GM20431 (cell line): ENCODE results near the gene PKMYT1.

ENCODE experiments used
- in situ Hi-C: fragments of 300-500 bp; cut with MseI, MboI; formaldehyde crosslinking; loops from one replicate; pipeline ENCODE4 v1.15.0; 2020; ENCODE audit warnings: low sequenced_read_pairs; ENCODE audit not compliant: unreplicated experiment

The PKMYT1 gene

GRCh38 chr16:3019594-3020246 is 39.5 kb upstream of the PKMYT1 start:
- in situ Hi-C loops, result no loop called here

- in situ Hi-C loops, result no loop called here
Measured at GRCh38 chr16:3017794-3018506, 37.7 kb upstream of the PKMYT1 start, which contains the start of gene CLDN6. Gene CLDN6, minus strand, starts transcription at chr16:3018183. Its CDS starts 2,162 bp downstream, at chr16:3016021.

DNA sequence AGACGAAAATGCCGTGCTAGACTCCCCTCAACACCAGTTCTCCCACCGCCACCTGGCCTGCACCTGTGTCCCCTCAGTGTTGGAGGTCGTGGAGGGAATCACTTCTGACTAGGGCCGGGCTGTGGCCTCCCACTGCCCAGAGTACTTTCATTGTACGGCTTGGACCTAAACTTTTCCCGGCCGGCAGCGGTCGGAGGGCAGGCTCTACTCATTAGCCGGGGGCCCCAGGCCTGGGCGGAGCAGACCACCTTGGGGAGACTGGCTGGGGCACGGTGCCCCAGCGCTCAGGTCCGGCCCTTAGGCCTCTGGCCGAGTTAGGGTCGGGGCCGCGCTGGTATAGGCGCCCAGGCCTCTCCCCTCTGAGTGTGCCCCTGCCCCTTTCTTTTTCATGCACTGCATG is 37.1 kb upstream of the PKMYT1 start:
- in situ Hi-C loops, result no loop called here

DNA sequence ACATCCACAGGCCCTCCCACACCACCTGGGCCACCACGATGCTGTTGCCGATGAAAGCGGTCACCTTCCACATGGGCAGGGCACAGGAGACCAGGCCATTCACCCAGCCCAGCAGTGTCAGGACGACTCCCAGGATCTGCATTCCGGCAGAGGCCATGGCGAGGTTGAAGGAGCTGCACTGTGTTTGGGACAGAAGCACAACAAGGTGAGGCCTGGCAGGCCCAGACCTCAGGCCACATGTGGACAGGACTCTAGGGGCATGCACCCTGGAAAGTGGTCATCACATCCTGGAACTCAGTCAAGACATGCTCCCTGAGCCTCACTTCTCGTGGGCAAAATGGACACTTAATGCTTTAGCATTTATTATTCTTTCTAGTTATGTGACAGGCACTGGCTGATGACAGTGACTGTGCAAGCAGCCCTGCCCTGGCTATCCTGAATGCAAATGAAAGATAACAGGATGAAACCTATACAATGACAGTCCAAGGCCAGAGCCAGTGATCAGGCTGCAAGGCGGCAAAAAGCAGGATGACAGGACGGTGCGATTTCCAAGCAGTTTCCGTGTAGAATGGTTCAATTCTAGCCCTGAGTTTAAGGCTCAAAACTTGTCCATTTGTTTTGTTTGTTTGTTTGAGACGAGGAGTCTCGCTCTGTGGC is 35.7 kb upstream of the PKMYT1 start:
- in situ Hi-C loops, result no loop called here

- in situ Hi-C loops, result no loop called here
Measured at GRCh38 chr16:3014971-3015370, 34.7 kb upstream of the PKMYT1 start.

GRCh38 chr16:3013998-3014690 is 33.9 kb upstream of the PKMYT1 start:
- in situ Hi-C loops, result no loop called here

- in situ Hi-C loops, result no loop called here
Measured at GRCh38 chr16:3013491-3013951, 33.3 kb upstream of the PKMYT1 start.

GRCh38 chr16:3012828-3013420 is 32.7 kb upstream of the PKMYT1 start, which contains the start of gene CLDN9:
Gene CLDN9, plus strand, starts transcription at chr16:3012923. Its CDS starts 440 bp downstream, at chr16:3013363.
- in situ Hi-C loops, result no loop called here

GRCh38 chr16:3012246-3012645 is 32.0 kb upstream of the PKMYT1 start:
- in situ Hi-C loops, result no loop called here

- in situ Hi-C loops, result no loop called here
Measured at GRCh38 chr16:3010510-3010909, 30.3 kb upstream of the PKMYT1 start.

GRCh38 chr16:3009568-3010390 is 29.5 kb upstream of the PKMYT1 start:
- in situ Hi-C loops, result no loop called here

DNA sequence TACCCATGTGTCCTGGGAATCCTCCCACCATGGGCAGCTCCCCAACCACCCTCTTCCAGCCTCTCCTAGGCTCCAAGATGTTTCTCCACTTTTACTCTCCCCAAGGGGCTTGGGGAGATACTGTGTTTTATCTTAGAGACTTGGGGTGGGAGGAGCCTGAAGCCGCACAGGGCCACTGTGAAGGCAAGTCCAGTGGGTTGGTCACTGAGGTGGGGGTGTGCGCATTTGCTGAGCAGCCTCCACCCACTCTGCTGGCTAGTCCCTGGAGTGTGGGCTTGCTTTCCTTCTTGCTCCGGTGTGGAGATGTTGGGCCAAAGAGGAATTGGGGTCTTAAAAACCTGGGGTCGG is 28.4 kb upstream of the PKMYT1 start:
- in situ Hi-C loops, result no loop called here

DNA sequence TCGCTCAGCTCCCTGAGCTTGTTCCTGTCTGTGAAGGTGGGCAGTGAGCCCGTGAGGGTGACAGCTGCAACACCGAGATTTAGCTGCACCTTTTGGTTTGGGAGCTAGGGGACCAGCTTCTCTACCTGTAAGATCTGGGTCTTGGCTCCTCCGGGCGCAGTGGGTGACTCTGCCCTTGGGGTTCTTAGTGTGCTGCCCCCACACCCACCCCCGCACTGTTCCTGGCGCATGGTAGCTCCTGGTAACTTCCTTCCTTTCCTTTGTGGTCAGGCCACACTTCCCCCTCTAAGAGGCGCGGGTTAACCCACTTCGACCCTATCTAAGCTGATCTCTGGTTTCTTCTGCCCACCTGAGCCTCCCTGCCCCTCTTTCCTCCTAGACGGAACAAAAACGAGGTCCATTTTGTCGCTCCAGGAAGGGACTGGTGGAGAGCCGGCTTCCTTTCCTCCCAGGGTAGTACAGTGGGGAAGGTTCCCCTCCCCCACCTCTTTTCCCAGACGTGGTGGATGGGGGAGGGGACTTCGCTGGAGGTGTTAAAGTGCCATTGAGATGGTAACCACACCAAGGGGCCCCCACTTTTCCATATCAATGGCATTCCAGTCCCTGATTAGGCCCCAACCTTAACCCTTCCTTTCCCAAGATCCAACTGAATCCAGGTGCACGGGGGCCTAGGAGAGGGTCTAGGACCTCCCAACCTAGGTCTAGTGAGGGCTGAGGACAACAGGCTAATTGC is 27.9 kb upstream of the PKMYT1 start:
- in situ Hi-C loops, result no loop called here

- in situ Hi-C loops, result no loop called here
Measured at GRCh38 chr16:3007059-3007956, 27.1 kb upstream of the PKMYT1 start.

GRCh38 chr16:3004781-3005284 is 24.6 kb upstream of the PKMYT1 start:
- in situ Hi-C loops, result no loop called here

GRCh38 chr16:3004319-3004718 is 24.1 kb upstream of the PKMYT1 start:
- in situ Hi-C loops, result no loop called here

DNA sequence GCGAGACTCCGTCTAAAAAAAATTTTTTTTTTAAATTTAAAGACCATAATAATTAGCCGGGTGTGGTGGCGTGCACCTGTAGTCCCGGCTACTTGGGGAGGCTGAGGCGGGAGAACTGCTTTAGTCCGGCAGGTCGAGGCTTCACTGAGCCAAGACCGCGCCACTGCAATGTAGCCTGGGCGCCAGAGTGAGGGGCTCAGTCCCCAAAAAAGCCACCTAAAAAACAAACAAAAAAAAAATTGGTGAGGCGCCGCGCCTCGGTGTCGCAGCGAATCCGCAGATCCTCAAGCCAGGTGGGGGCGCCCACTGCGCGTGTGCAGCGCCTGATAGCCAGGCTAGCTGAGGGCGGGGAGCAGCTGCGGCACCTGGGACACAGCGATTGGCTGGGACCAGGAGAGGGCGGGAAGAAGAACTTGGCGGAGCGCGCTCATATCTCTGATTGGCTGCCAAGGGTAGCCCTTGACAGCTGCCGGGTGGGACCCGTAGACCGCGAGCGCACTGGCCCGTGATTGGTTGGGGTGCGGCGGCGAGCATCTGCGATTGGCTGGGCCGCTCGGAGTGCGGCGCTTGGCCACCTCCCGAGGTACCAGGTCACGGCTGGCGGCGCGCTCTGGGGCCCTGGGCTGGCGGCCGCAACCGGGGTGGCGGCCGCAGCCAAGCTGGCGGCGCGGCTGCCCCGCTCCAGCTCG is 23.5 kb upstream of the PKMYT1 start:
- in situ Hi-C loops, result no loop called here
